GM20431 (cell line): Measurements from ENCODE around the gene LRRC45.

Source experiments
- in situ Hi-C: fragments of 300-500 bp; cut with MseI, MboI; formaldehyde crosslinking; loops from one replicate; pipeline ENCODE4 v1.15.0; 2020; ENCODE audit warnings: low sequenced_read_pairs; ENCODE audit not compliant: unreplicated experiment

The LRRC45 gene

DNA sequence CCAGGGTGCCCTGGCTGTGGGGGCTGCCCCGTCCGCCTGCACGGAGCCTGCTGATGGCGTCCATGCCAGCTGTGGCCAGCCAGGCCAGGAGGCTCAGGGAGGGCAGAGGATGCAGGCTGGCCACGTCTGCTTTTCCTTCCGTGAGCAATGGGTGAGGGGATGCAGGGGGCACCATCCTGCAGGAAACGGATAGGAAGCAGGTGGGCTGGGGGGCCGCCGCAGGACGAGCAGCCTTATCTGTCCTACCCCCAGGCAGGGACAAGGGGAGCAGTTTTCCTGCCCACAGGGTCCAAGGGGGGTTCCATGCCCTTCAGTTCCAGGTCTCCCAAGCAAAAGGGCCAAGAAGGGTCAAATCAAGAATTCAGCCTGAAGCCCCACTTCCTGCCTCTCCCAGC, 35.7 kb downstream of the LRRC45 start:
- in situ Hi-C loops = no loop called here

- in situ Hi-C loops = no loop called here
Observed at GRCh38 chr17:82059272-82060000, 36.3 kb downstream of the LRRC45 start.

DNA sequence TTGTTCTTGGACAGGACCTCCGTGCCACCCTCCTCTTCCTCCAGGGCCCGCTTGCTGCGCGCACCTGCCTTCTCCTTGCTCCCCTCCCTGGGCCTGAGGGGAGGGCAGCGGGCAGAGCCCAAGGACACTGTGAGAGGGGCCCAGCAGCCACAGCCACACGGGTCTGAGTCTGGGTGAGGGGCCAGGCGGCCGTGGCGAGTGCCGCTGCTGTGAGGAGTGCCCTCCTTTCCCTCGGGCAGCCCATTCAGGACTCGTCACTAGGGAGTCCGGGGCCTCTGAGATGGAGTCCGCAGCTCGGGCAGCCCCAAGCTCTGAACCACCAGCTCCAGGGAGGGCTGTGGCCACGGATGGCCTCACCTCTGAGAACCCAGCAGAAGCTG, 36.9 kb downstream of the LRRC45 start:
- in situ Hi-C loops = no loop called here

DNA sequence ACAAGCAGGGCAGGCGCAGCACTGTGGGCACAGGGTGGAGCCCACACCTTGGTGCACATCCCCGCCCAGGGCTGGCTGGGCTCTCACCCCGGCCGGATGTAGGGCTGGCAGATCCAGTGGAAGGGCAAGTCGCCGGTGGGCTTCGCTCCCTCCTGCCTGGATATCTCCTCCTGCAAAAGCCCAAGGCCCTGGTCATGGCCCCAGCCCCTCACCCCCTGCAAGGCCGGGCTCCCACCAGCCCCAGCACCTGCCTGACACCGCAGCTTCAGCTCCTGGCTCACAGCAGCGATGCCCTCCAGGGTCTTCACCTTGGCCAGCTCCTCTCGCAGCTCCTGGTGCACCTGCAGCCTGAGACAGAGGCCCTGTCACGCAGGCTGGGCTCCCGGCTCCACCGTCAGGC, 37.5 kb downstream of the LRRC45 start:
- in situ Hi-C loops = no loop called here

- in situ Hi-C loops = no loop called here
Observed at GRCh38 chr17:82061047-82061925, 38.2 kb downstream of the LRRC45 start.

GRCh38 chr17:82062076-82062983, 39.2 kb downstream of the LRRC45 start:
- in situ Hi-C loops = no loop called here

DNA sequence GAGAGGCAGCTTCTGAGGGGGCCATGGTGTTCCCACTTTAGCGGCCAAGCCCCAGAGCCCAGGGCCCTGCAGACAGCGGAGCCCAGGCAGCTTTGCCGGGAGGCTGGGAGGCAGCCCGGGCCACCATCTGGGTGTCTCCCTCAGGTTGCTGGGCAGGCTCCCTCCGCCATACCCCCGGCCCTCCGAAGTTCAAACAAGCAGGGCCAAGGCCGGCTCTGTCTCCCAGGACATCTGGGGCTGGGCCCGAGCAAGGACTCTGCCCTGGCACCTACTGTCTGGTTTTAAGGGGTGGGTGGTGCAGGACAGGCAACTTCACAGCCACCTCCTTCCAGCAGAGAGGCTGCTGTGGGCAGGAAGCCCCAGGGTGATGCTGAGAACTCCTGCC, 39.9 kb downstream of the LRRC45 start:
- in situ Hi-C loops = no loop called here

GRCh38 chr17:82063424-82064415, 40.6 kb downstream of the LRRC45 start:
- in situ Hi-C loops = no loop called here

DNA sequence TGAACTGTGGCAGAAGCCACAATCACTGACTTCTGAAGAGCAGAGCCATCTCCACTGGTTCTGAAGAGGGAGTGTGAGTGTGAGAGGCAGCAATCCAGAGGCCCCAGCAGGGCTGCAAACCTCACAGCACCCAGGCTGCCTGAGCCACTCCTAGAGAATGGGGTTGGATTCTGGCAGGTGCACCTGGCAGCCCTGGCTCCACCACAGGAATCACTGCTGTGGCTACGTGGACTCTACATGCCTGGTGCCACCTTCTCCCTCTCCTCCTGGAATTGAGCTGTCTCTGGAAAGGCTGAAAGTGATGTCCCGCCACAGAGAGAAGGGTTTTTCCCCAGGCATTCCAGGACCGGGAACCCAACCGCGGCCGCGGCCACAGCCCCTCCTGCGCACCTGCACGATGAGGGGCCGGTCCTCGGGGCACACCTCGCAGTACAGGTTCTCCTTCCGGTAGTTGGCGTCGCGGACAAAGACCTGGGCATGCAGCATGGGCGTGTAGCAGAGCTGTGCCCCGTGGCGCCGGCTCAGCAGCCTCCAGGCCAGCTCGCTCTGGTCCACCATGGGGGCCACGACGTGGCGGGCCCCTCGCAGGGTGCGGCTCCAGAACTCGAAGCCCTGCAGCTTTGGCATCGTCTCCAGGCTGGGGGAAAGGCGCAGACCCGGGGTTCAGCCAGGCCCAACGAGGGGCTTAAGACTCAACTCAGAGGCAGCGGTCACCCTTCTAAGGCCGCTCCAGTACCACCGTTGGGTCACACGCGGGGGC, 41.5 kb downstream of the LRRC45 start:
- in situ Hi-C loops = no loop called here

- in situ Hi-C loops = no loop called here
Observed at GRCh38 chr17:82065193-82065637, 42.1 kb downstream of the LRRC45 start.

- in situ Hi-C loops = no loop called here
Observed at GRCh38 chr17:82065638-82066303, 42.7 kb downstream of the LRRC45 start, which contains the start of gene DUS1L. TSS of gene DUS1L (minus strand) at chr17:82065804. CDS start at chr17:82065059, 745 bp downstream.

GRCh38 chr17:82070611-82071010, 47.5 kb downstream of the LRRC45 start:
- in situ Hi-C loops = no loop called here

DNA sequence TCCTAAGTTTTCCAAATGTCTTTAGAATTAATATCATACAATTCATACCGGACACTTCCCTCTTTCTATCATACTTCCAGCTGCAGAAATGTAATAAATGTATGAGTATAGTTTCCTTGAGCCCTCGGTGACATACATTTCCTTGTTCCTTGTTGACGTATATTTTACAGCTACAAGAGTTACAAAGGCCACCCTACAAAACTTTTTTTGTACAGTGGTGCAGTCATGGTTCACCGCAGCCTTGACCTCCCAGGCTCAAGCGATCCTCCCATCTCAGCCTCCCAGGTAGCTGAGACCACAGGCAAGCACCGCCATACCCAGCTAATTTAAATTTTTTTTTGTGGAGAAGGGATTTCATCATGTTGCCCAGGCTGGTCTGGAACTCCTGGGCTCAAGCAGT, 49.7 kb downstream of the LRRC45 start:
- in situ Hi-C loops = no loop called here

- in situ Hi-C loops = no loop called here
Observed at GRCh38 chr17:82073446-82073845, 50.3 kb downstream of the LRRC45 start.

- in situ Hi-C loops = no loop called here
Observed at GRCh38 chr17:82076018-82076784, 53.1 kb downstream of the LRRC45 start.

- in situ Hi-C loops = no loop called here
Observed at GRCh38 chr17:82076785-82077591, 53.9 kb downstream of the LRRC45 start.
